Measurements from ENCODE around the gene KCNH2. TPM values are rescaled to one million over a fixed set of nuclear protein-coding genes. Genes with fewer than 3 reads are reported as not detected.

KCNH2 gene
- total RNA-seq, 1 donor: not detected

DNA sequence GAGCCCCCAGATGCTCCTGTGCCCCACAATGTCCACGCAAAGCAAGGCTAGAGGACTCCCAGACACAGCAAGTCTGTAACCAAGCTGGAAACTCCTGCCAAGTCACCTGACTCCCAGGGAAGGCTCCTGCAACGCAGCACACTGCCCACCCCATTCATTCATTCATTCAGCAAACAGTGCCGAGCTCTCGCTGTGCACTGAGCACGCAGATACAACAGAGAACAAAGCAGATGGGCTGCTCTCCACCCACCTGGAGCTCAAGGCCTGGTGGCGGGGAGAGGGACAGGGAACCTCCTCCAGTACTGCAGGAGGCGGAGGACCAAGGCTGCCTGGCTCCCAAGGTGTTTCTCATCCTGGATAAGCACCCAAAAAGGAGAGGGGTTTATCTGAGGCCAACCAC, 8.6 kb downstream of the KCNH2 start:
- H3K4me1 ChIP-seq (ENCODE audit: insufficient read depth, low read length): no peaks in the 10 kb centered on the region
- no peak overlapping the region for H3K27ac ChIP-seq (ENCODE audit: low read depth, low read length)
- no peaks in the 10 kb centered on the region for H3K36me3 ChIP-seq (ENCODE audit: insufficient read depth, low read length)
- H3K4me3 ChIP-seq (ENCODE audit: insufficient read depth, low read length): no peak overlapping the region
- H3K4me2 ChIP-seq (ENCODE audit: insufficient read depth, low read length): no peak overlapping the region
- H2AFZ ChIP-seq (ENCODE audit: low read length): no peak overlapping the region
- peaks cover 22% of the 10 kb centered on the region for H3K27me3 ChIP-seq (ENCODE audit: insufficient read depth, low read length)
- no peak for TF ChIP-seq CTCF (IDR thresholded peaks at IDR 0.05; ENCODE audit: extremely low read depth, low read depth, low read length)
- no peaks in the 10 kb centered on the region for H3K9me3 ChIP-seq (ENCODE audit: low read depth, low read length)
- DNase-seq (ENCODE audit: insufficient read length, low spot score, missing footprints): no peak
- H4K20me1 ChIP-seq (ENCODE audit: insufficient read depth, low read length): no peaks in the 10 kb centered on the region
- no peaks in the 10 kb centered on the region for H3K79me2 ChIP-seq (ENCODE audit: insufficient read depth, low read length)

- H3K4me3 ChIP-seq (ENCODE audit: insufficient read depth, low read length): no peak overlapping the region
- no peak for TF ChIP-seq CTCF (IDR thresholded peaks at IDR 0.05; ENCODE audit: extremely low read depth, low read depth, low read length)
- H3K9me3 ChIP-seq (ENCODE audit: low read depth, low read length): no peaks in the 10 kb centered on the region
- no peaks in the 10 kb centered on the region for H3K4me1 ChIP-seq (ENCODE audit: insufficient read depth, low read length)
- no peaks in the 10 kb centered on the region for H4K20me1 ChIP-seq (ENCODE audit: insufficient read depth, low read length)
- no peak overlapping the region for H3K4me2 ChIP-seq (ENCODE audit: insufficient read depth, low read length)
- peaks cover 18% of the 10 kb centered on the region for H3K27me3 ChIP-seq (ENCODE audit: insufficient read depth, low read length)
- DNase-seq (ENCODE audit: insufficient read length, low spot score, missing footprints): no peak
- H3K36me3 ChIP-seq (ENCODE audit: insufficient read depth, low read length): no peaks in the 10 kb centered on the region
- no peak overlapping the region for H2AFZ ChIP-seq (ENCODE audit: low read length)
- no peak overlapping the region for H3K27ac ChIP-seq (ENCODE audit: low read depth, low read length)
- no peaks in the 10 kb centered on the region for H3K79me2 ChIP-seq (ENCODE audit: insufficient read depth, low read length)
These were observed 9.3 kb downstream of the KCNH2 start for GRCh38 chr7:150968734-150969372.

DNA sequence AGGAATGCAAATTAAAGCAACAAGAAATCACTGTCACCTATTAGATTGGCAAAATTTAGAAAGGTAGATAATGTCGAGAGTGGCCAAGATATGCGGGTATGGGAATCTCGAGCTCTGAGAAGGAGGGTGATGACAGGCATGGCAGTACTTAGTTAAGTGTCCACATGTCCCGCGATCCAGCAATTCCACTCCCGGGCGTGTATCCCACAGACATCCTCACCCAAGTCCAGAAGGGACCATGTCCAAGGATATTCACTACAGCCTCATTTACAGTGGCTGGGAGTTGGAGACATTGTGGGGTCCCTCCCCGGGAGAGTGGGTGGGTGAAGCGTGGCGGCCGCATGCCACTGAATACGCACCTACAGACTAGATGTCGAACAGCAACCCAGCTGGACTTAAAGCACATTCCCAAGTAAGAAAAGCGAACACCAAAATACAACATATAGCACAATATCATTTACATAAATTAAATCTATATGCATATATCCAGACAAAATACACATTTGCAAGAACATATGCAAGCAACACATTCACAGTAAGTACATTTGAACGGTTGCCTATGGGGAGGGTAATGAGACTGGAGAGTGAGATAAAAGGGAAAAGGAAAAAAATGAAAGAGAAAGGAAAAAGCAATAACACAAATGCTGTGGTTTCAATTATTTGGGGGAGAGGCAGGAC, 9.9 kb downstream of the KCNH2 start:
- DNase-seq (ENCODE audit: insufficient read length, low spot score, missing footprints): no peak
- no peaks in the 10 kb centered on the region for H3K4me1 ChIP-seq (ENCODE audit: insufficient read depth, low read length)
- peaks cover 18% of the 10 kb centered on the region for H3K27me3 ChIP-seq (ENCODE audit: insufficient read depth, low read length)
- H4K20me1 ChIP-seq (ENCODE audit: insufficient read depth, low read length): no peaks in the 10 kb centered on the region
- TF ChIP-seq CTCF (IDR thresholded peaks at IDR 0.05; ENCODE audit: extremely low read depth, low read depth, low read length): no peak
- no peak overlapping the region for H3K4me2 ChIP-seq (ENCODE audit: insufficient read depth, low read length)
- H3K9me3 ChIP-seq (ENCODE audit: low read depth, low read length): no peaks in the 10 kb centered on the region
- H2AFZ ChIP-seq (ENCODE audit: low read length): no peak overlapping the region
- H3K79me2 ChIP-seq (ENCODE audit: insufficient read depth, low read length): no peaks in the 10 kb centered on the region
- no peaks in the 10 kb centered on the region for H3K36me3 ChIP-seq (ENCODE audit: insufficient read depth, low read length)
- H3K27ac ChIP-seq (ENCODE audit: low read depth, low read length): no peak overlapping the region
- H3K4me3 ChIP-seq (ENCODE audit: insufficient read depth, low read length): no peak overlapping the region

- no peak overlapping the region for H3K27ac ChIP-seq (ENCODE audit: low read depth, low read length)
- H3K4me2 ChIP-seq (ENCODE audit: insufficient read depth, low read length): no peak overlapping the region
- no peak overlapping the region for H2AFZ ChIP-seq (ENCODE audit: low read length)
- no peaks in the 10 kb centered on the region for H3K9me3 ChIP-seq (ENCODE audit: low read depth, low read length)
- no peak for DNase-seq (ENCODE audit: insufficient read length, low spot score, missing footprints)
- no peaks in the 10 kb centered on the region for H4K20me1 ChIP-seq (ENCODE audit: insufficient read depth, low read length)
- no peaks in the 10 kb centered on the region for H3K4me1 ChIP-seq (ENCODE audit: insufficient read depth, low read length)
- no peak overlapping the region for H3K4me3 ChIP-seq (ENCODE audit: insufficient read depth, low read length)
- H3K36me3 ChIP-seq (ENCODE audit: insufficient read depth, low read length): no peaks in the 10 kb centered on the region
- no peaks in the 10 kb centered on the region for H3K79me2 ChIP-seq (ENCODE audit: insufficient read depth, low read length)
- TF ChIP-seq CTCF (IDR thresholded peaks at IDR 0.05; ENCODE audit: extremely low read depth, low read depth, low read length): no peak
- peaks cover 18% of the 10 kb centered on the region for H3K27me3 ChIP-seq (ENCODE audit: insufficient read depth, low read length)
These were observed 10.8 kb downstream of the KCNH2 start for GRCh38 chr7:150967349-150967748.

All from osteoblast (primary cell).